Prostate gland (tissue), 2 donors: ENCODE data around the gene SEC24B.

Source experiments
- POLR2AphosphoS5 ChIP-seq: sonication (generic); formaldehyde crosslinking; IDR thresholded peaks from one replicate; pipeline ENCODE4 v1.6.1; 2017; ENCODE audit warnings: antibody characterized with exemption
- TF ChIP-seq, protein P1 (sequence below), 4 experiments: fragments of 200-600 bp in 2 of 4; fragments of 450-650 bp in 2 of 4; sonication (generic) in 2 of 4; IDR thresholded peaks; 1 replicate in 3 of 4; 2 replicates in 1 of 4; pipeline ENCODE4 v1.5.1; 2016 to 2019; ENCODE audit warnings: antibody characterized with exemption in 4 of 4, mild to moderate bottlenecking in 2 of 4, moderate library complexity in 2 of 4

DNA sequence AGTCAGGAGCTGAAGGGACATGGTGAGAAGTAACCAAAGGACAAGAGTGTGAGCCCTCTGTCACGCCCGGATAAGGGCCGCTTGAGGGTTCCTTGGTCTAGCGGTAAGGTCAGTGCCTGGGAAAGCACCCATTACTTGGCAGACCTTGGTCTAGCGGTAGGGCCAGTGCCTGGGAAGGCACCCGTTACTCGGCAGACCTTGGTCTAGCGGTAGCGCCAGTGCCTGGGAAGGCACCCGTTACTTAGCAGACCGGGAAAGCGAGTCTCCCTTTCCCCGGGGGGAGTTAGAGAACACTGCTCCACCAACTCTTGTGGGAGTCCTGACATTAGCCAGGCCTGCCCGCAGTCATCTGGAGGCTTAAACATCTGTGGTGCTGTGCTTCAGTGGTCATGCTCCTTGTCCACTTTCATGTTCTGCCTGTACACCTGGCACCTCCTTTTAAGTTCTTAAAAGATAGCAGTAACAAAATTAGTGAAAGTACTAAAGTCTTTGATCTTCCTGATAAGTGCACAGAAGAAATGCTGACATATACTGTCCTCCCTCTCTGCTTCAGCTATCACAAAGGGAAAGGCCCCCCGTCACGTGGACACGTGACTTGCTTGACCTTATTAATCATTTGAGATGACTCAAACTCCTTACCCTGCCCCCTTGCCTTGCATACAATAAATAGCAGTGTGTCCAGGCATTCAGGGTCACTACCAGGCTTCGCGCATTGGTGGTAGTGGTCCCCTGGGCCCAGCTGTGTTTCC, 9.3 kb upstream of the SEC24B start:
- TF ChIP-seq POLR2AphosphoS5: no peak
- TF ChIP-seq, protein P1, sequence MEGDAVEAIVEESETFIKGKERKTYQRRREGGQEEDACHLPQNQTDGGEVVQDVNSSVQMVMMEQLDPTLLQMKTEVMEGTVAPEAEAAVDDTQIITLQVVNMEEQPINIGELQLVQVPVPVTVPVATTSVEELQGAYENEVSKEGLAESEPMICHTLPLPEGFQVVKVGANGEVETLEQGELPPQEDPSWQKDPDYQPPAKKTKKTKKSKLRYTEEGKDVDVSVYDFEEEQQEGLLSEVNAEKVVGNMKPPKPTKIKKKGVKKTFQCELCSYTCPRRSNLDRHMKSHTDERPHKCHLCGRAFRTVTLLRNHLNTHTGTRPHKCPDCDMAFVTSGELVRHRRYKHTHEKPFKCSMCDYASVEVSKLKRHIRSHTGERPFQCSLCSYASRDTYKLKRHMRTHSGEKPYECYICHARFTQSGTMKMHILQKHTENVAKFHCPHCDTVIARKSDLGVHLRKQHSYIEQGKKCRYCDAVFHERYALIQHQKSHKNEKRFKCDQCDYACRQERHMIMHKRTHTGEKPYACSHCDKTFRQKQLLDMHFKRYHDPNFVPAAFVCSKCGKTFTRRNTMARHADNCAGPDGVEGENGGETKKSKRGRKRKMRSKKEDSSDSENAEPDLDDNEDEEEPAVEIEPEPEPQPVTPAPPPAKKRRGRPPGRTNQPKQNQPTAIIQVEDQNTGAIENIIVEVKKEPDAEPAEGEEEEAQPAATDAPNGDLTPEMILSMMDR (IDR thresholded peaks at IDR 0.05): no peak
